ENCODE results near the gene AMOTL2. TPM values are rescaled to one million over a fixed set of nuclear protein-coding genes. Genes with fewer than 3 reads are reported as not detected.

The AMOTL2 gene
- polyA plus RNA-seq, 1 donor (not counting 4 experiments of a cell fraction or from before 2014, with no cell fraction given), result 39.8 TPM

DNA sequence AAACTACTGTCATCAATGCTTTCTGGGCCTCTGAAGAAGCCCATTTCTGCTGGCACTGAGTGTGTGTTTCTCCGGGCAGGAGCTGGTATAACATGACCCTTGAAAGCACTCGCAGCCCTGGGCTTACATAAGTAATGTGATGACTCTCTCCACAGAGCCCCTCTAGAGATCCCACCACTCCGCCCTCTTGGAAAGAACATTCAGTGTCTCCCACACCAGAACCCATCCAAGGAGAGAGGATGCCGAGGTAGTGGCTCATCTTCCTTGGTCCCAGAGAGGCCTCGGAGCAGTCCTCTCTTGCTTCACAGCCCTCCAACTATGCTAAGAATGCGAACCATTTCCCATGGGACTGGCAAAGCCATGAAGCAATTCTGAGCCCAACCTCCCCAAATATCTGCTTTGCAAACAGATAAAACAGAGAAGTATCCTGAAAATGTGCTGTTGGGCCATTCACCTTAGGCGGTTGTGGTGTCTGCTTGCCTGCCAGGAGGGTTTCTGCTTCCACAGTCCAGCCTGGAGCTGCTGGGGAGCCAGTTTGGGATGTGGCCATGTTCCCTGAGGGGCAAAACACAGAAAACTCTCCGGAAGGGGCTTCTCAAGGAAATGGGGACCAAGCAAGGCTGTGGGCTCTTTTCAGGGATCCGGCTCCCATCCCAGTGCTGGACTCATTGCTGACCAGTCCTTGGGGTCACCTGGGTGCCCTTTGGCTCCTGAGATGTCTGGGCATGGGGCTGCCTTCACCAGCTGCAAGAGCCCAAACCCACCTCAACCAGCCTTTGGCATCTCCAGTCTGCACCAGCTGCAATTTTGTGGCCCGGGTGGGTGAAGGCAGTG is 47.3 kb downstream of the AMOTL2 start:
- H3K9ac ChIP-seq (ENCODE audit: control insufficient read depth, extremely low read depth, insufficient read depth, low read length), result peak overlapping the region; percentile 28
- peak overlapping the region; percentile 85 for H3K27ac ChIP-seq (ENCODE audit: control insufficient read depth, insufficient read depth, low read length)
- DNase-seq (ENCODE audit: low read depth, low spot score) (no peak), FAIRE-seq (peak; percentile 98)
- H3K27me3 ChIP-seq (ENCODE audit: control insufficient read depth, extremely low read depth, insufficient read depth, low read length), result no peaks in the 10 kb centered on the region
- H3K9me3 ChIP-seq (ENCODE audit: control insufficient read depth, low read depth, low read length), result no peaks in the 10 kb centered on the region
- H3K4me2 ChIP-seq (ENCODE audit: control insufficient read depth, extremely low read depth, insufficient read depth, low read depth, low read length), result peak overlapping the region; percentile 64
- dilution Hi-C loops (cut with MboI; ENCODE audit: extremely low pct_ligation_motif_present, low sequenced_read_pairs), result no loop called here
- TF ChIP-seq, protein P1, sequence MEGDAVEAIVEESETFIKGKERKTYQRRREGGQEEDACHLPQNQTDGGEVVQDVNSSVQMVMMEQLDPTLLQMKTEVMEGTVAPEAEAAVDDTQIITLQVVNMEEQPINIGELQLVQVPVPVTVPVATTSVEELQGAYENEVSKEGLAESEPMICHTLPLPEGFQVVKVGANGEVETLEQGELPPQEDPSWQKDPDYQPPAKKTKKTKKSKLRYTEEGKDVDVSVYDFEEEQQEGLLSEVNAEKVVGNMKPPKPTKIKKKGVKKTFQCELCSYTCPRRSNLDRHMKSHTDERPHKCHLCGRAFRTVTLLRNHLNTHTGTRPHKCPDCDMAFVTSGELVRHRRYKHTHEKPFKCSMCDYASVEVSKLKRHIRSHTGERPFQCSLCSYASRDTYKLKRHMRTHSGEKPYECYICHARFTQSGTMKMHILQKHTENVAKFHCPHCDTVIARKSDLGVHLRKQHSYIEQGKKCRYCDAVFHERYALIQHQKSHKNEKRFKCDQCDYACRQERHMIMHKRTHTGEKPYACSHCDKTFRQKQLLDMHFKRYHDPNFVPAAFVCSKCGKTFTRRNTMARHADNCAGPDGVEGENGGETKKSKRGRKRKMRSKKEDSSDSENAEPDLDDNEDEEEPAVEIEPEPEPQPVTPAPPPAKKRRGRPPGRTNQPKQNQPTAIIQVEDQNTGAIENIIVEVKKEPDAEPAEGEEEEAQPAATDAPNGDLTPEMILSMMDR (optimal IDR thresholded peaks at IDR 0.05 in 1 of 3, IDR thresholded peaks at IDR 0.05 in 1 of 3, conservative IDR thresholded peaks at IDR 0.05 in 1 of 3; ENCODE audit: extremely low read depth in 1 of 3, insufficient read depth in 2 of 3, low read length in 3 of 3), result no peak
- TF ChIP-seq EZH2 (IDR thresholded peaks at IDR 0.05; ENCODE audit: low read length), result no peak
- H3K79me2 ChIP-seq (ENCODE audit: control insufficient read depth, insufficient read depth, low read length), result no peaks in the 10 kb centered on the region
- H3K36me3 ChIP-seq (ENCODE audit: control insufficient read depth in 2 of 2, extremely low read depth in 1 of 2, insufficient read depth in 2 of 2, low read length in 2 of 2), result no peaks in the 10 kb centered on the region
- H3K4me3 ChIP-seq (ENCODE audit: control insufficient read depth in 2 of 3, extremely low read depth in 1 of 3, insufficient read depth in 2 of 3, low read depth in 1 of 3, low read length in 3 of 3), result peak overlapping the region; percentile 1 to 5 (median 1)
- H3K4me1 ChIP-seq (ENCODE audit: control insufficient read depth, extremely low read depth, insufficient read depth, low read length), result peaks cover 81% of the 10 kb centered on the region
- H3K9me1 ChIP-seq (ENCODE audit: control insufficient read depth, extremely low read depth, insufficient read depth, low read length), result peaks cover 3% of the 10 kb centered on the region
- H2AFZ ChIP-seq (ENCODE audit: control insufficient read depth, low read length), result no peak overlapping the region
- no peaks in the 10 kb centered on the region for H4K20me1 ChIP-seq (ENCODE audit: control insufficient read depth, extremely low read depth, insufficient read depth, low read length)

DNA sequence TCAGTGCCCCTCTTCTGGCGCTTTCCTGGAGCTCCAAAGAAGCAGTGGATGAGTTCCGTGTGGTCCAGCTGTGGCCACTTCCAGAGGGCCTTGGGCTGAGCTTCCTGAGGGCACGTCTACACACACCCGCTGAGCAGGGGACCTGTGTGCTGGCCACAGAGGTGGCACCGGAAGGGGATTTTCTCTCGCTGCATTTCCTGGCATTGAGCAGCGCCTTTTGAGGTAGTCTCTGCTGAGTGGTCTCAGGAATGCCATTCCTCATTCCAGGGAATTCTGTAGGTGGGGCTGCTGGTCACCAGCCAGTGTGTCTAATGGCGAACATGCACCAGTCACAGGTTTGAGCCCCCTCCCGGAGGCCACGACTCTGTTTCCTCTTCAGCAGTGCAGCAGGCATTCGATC is 48.1 kb downstream of the AMOTL2 start:
- dilution Hi-C loops (cut with MboI; ENCODE audit: extremely low pct_ligation_motif_present, low sequenced_read_pairs), result no loop called here
- Histone ChIP-seq H4K20me1 (ENCODE audit: control insufficient read depth, extremely low read depth, insufficient read depth, low read length) (no peaks in the 10 kb centered on the region), H3K27me3 (ENCODE audit: control insufficient read depth, extremely low read depth, insufficient read depth, low read length) (no peaks in the 10 kb centered on the region), H3K36me3 (ENCODE audit: control insufficient read depth in 2 of 2, extremely low read depth in 1 of 2, insufficient read depth in 2 of 2, low read length in 2 of 2) (no peaks in the 10 kb centered on the region), H3K9ac (ENCODE audit: control insufficient read depth, extremely low read depth, insufficient read depth, low read length) (peak overlapping the region; percentile 30), H3K9me1 (ENCODE audit: control insufficient read depth, extremely low read depth, insufficient read depth, low read length) (peaks cover 3% of the 10 kb centered on the region), H3K27ac (ENCODE audit: control insufficient read depth, insufficient read depth, low read length) (peak overlapping the region; percentile 85), H3K4me2 (ENCODE audit: control insufficient read depth, extremely low read depth, insufficient read depth, low read depth, low read length) (peak overlapping the region; percentile 64), H3K9me3 (ENCODE audit: control insufficient read depth, low read depth, low read length) (no peaks in the 10 kb centered on the region), H3K79me2 (ENCODE audit: control insufficient read depth, insufficient read depth, low read length) (no peaks in the 10 kb centered on the region), H3K4me3 (ENCODE audit: control insufficient read depth in 2 of 3, extremely low read depth in 1 of 3, insufficient read depth in 2 of 3, low read depth in 1 of 3, low read length in 3 of 3) (no peak overlapping the region), H2AFZ (ENCODE audit: control insufficient read depth, low read length) (no peak overlapping the region), H3K4me1 (ENCODE audit: control insufficient read depth, extremely low read depth, insufficient read depth, low read length) (peaks cover 74% of the 10 kb centered on the region)
- FAIRE-seq (no peak), DNase-seq (ENCODE audit: low read depth, low spot score) (no peak)
- TF ChIP-seq EZH2 (IDR thresholded peaks at IDR 0.05; ENCODE audit: low read length), result no peak
- TF ChIP-seq, protein P1 (optimal IDR thresholded peaks at IDR 0.05 in 1 of 3, IDR thresholded peaks at IDR 0.05 in 1 of 3, conservative IDR thresholded peaks at IDR 0.05 in 1 of 3; ENCODE audit: extremely low read depth in 1 of 3, insufficient read depth in 2 of 3, low read length in 3 of 3), result no peak

Data from keratinocyte (primary cell).